Measurements from ENCODE around the gene SIGLEC7.
"Not testable (repeated sequence)": the region's sequence is repeated elsewhere in the genome, so short reads cannot be mapped to it uniquely, and the experiment has no call there.

Gene SIGLEC7

GRCh38 chr19:51139299-51140014 lies 2.6 kb upstream of the SIGLEC7 start:
- no peak for DNase-seq

GRCh38 chr19:51140441-51140840 lies 1.7 kb upstream of the SIGLEC7 start:
- DNase-seq: no peak

- DNase-seq: no peak
Observed at GRCh38 chr19:51141181-51141580, 920 bp upstream of the SIGLEC7 start.

- DNase-seq: not testable (repeated sequence)
Observed at GRCh38 chr19:51142809-51143475, 841 bp downstream of the SIGLEC7 start.

- no peak for DNase-seq
Observed at GRCh38 chr19:51143486-51143885, 1.4 kb downstream of the SIGLEC7 start.

GRCh38 chr19:51144482-51145045 lies 2.5 kb downstream of the SIGLEC7 start:
- DNase-seq: no peak

GRCh38 chr19:51145916-51146493 lies 3.9 kb downstream of the SIGLEC7 start:
- DNase-seq: no peak

GRCh38 chr19:51146751-51147150 lies 4.7 kb downstream of the SIGLEC7 start:
- DNase-seq: no peak

- no peak for DNase-seq
Observed at GRCh38 chr19:51147663-51148062, 5.6 kb downstream of the SIGLEC7 start.

- no peak for DNase-seq
Observed at GRCh38 chr19:51148580-51148979, 6.5 kb downstream of the SIGLEC7 start.

GRCh38 chr19:51150627-51151026 lies 8.5 kb downstream of the SIGLEC7 start:
- DNase-seq: no peak

- no peak for DNase-seq
Observed at GRCh38 chr19:51156710-51157109, 14.6 kb downstream of the SIGLEC7 start.

- no peak for DNase-seq
Observed at GRCh38 chr19:51157265-51157664, 15.2 kb downstream of the SIGLEC7 start.

- peak; percentile 60 for DNase-seq
Observed at GRCh38 chr19:51158474-51159129, 16.5 kb downstream of the SIGLEC7 start.

- DNase-seq: no peak
Observed at GRCh38 chr19:51159656-51160055, 17.6 kb downstream of the SIGLEC7 start.

- no peak for DNase-seq
Observed at GRCh38 chr19:51161266-51161665, 19.2 kb downstream of the SIGLEC7 start.

GRCh38 chr19:51161867-51162496 lies 19.9 kb downstream of the SIGLEC7 start:
- DNase-seq: no peak

GRCh38 chr19:51163257-51163656 lies 21.2 kb downstream of the SIGLEC7 start:
- DNase-seq: no peak

GRCh38 chr19:51164215-51164614 lies 22.1 kb downstream of the SIGLEC7 start:
- no peak for DNase-seq

- DNase-seq: no peak
Observed at GRCh38 chr19:51166846-51167490, 24.9 kb downstream of the SIGLEC7 start.

- DNase-seq: no peak
Observed at GRCh38 chr19:51168564-51169282, 26.6 kb downstream of the SIGLEC7 start.
